IMR-90 (cell line): ENCODE results near the gene NPRL2. TPM values are rescaled to one million over a fixed set of nuclear protein-coding genes. Genes with fewer than 3 reads are reported as not detected.
A peak's percentile ranks its signal among the peaks of the same experiment; 100 is the strongest.

ENCODE experiments used
- ATAC-seq: fragments of 200-7000 bp; cut with Tn5 transposase; 2 replicates; pipeline ENCODE4 v1.9.1; 2020; ENCODE audit warnings: low read depth, mild to moderate bottlenecking, moderate library complexity
- BruUV-seq: library from RNA; stranded (reverse); fragments of 400-500 nt; replicated peaks from 2 replicates; lab custom pipeline; 2021; lab: Mats Ljungman, UMichigan
- CTCF ChIA-PET: fragments of 300-600 bp; formaldehyde crosslinking; extraction: SDS; loops from one replicate; lab custom pipeline; 2021; ENCODE audit warnings: antibody characterized with exemption; lab: Yijun Ruan, JAX
- POLR2A ChIA-PET: fragments of 300-600 bp; sonication (Branson Sonifier 250); formaldehyde crosslinking; loops from one replicate; lab custom pipeline; 2022; ENCODE audit warnings: antibody characterized with exemption; ENCODE audit not compliant: unreplicated experiment; lab: Charles Lee
- DNase-seq: peaks from one replicate; pipeline ENCODE4 v3.0.0; 2013
- H2AFZ ChIP-seq: replicated peaks from 2 replicates; pipeline ENCODE3; 2013; ENCODE audit warnings: low read length, mild to moderate bottlenecking; ENCODE audit not compliant: poor library complexity
- H2AK5ac ChIP-seq: 2 replicates; pipeline ENCODE4 v1.6.1; 2013; ENCODE audit warnings: low read depth, low read length, inconsistent platforms
- H2AK9ac ChIP-seq: replicated peaks from 2 replicates; pipeline ENCODE3; 2013; ENCODE audit warnings: mild to moderate bottlenecking, low read depth, low read length, moderate library complexity; ENCODE audit not compliant: poor library complexity
- H2BK120ac ChIP-seq: 2 replicates; pipeline ENCODE4 v1.6.1; 2013; ENCODE audit warnings: low read depth, low read length, inconsistent platforms
- H2BK15ac ChIP-seq: 3 replicates; pipeline ENCODE4 v1.6.1; 2013; ENCODE audit warnings: low read depth, low read length, inconsistent platforms
- H2BK20ac ChIP-seq: 2 replicates; pipeline ENCODE4 v1.6.1; 2013; ENCODE audit warnings: low read depth, mild to moderate bottlenecking, inconsistent platforms, low read length, moderate library complexity
- H2BK5ac ChIP-seq: 2 replicates; pipeline ENCODE4 v1.6.1; 2013; ENCODE audit warnings: mild to moderate bottlenecking, low read depth, low read length, inconsistent platforms; ENCODE audit not compliant: poor library complexity, severe bottlenecking
- H3K14ac ChIP-seq: replicated peaks from 2 replicates; pipeline ENCODE4 v1.6.1; 2013; ENCODE audit warnings: low read depth, low read length, inconsistent platforms
- H3K18ac ChIP-seq: 2 replicates; pipeline ENCODE4 v1.6.1; 2013; ENCODE audit warnings: low read depth, low read length, control low read depth
- H3K23ac ChIP-seq: 2 replicates; pipeline ENCODE4 v1.6.1; 2013; ENCODE audit warnings: low read depth, low read length, inconsistent platforms
- H3K27ac ChIP-seq: 2 replicates; pipeline ENCODE4 v1.5.1; 2013; ENCODE audit warnings: mild to moderate bottlenecking, control low read depth, low read length; ENCODE audit not compliant: insufficient read depth
- H3K27me3 ChIP-seq: 2 replicates; pipeline ENCODE4 v1.6.1; 2013; ENCODE audit warnings: low read length; ENCODE audit not compliant: control insufficient read depth, insufficient read depth
- H3K36me3 ChIP-seq: 2 replicates; pipeline ENCODE4 v1.6.1; 2013; ENCODE audit warnings: low read length, mixed read lengths; ENCODE audit not compliant: control insufficient read depth, insufficient read depth
- H3K4ac ChIP-seq: 2 replicates; pipeline ENCODE4 v1.6.1; 2013; ENCODE audit warnings: low read depth, low read length, inconsistent platforms
- H3K4me1 ChIP-seq: 2 replicates; pipeline ENCODE4 v1.6.1; 2013; ENCODE audit warnings: low read length, mixed read lengths; ENCODE audit not compliant: control insufficient read depth, insufficient read depth
- H3K4me2 ChIP-seq: 2 replicates; pipeline ENCODE4 v1.6.1; 2013; ENCODE audit warnings: low read depth, mild to moderate bottlenecking, control low read depth, low read length, moderate library complexity
- H3K4me3 ChIP-seq: 2 replicates; pipeline ENCODE4 v1.5.1; 2013; ENCODE audit warnings: low read depth, mild to moderate bottlenecking, control low read depth, low read length, moderate library complexity; ENCODE audit not compliant: insufficient read depth
- H3K56ac ChIP-seq: 2 replicates; pipeline ENCODE4 v1.6.1; 2013; ENCODE audit warnings: low read length, inconsistent platforms; ENCODE audit not compliant: insufficient read depth; ENCODE audit errors: extremely low read depth
- H3K79me1 ChIP-seq, 2 experiments: 2 replicates each; pipeline ENCODE4 v1.6.1; 2013; ENCODE audit warnings: low read length in 2 of 2, inconsistent platforms in 1 of 2, low read depth in 1 of 2
- H3K9ac ChIP-seq: 2 replicates; pipeline ENCODE4 v1.6.1; 2013; ENCODE audit warnings: low read depth, low read length, control low read depth
- H3K9me1 ChIP-seq: 2 replicates; pipeline ENCODE4 v1.6.1; 2013; ENCODE audit warnings: low read length, inconsistent platforms; ENCODE audit not compliant: insufficient read depth
- H3K9me3 ChIP-seq: 2 replicates; pipeline ENCODE4 v1.6.1; 2013; ENCODE audit warnings: low read length; ENCODE audit not compliant: control insufficient read depth, insufficient read depth
- H4K20me1 ChIP-seq: 2 replicates; pipeline ENCODE4 v1.6.1; 2013; ENCODE audit warnings: low read length, inconsistent platforms; ENCODE audit not compliant: insufficient read depth
- H4K5ac ChIP-seq: 2 replicates; pipeline ENCODE4 v1.6.1; 2013; ENCODE audit warnings: mild to moderate bottlenecking, low read depth, low read length, control low read depth
- H4K8ac ChIP-seq, 2 experiments: 2 replicates each; pipeline ENCODE4 v1.6.1; 2013; ENCODE audit warnings: low read depth in 2 of 2, low read length in 2 of 2, control low read depth in 1 of 2, inconsistent platforms in 1 of 2
- H4K91ac ChIP-seq: 2 replicates; pipeline ENCODE4 v1.6.1; 2013; ENCODE audit warnings: low read depth, low read length, inconsistent platforms; ENCODE audit not compliant: insufficient read depth
- RFX5 ChIP-seq: IDR thresholded peaks from 2 replicates; pipeline ENCODE4 v1.8.0; 2012; ENCODE audit warnings: low read depth, mild to moderate bottlenecking, low read length, moderate library complexity
- WGBS, 2 experiments: methylation state at CpG; one replicate each; pipeline versions ENCODE4 v1.1.5 to v1.1.7; 2013; ENCODE audit warnings: missing lambda C conversion rate in 2 of 2; ENCODE audit not compliant: insufficient read length in 1 of 2; ENCODE audit errors: extremely low coverage in 2 of 2; 5-methylcytosine and 5-hydroxymethylcytosine counted together
- dilution Hi-C: fragments of 300-500 bp; cut with HindIII; formaldehyde crosslinking; loops from one replicate; pipeline ENCODE4 v1.14.3; 2018; ENCODE audit warnings: low sequenced_read_pairs; ENCODE audit not compliant: unreplicated experiment
- in situ Hi-C: fragments of 300-500 bp; cut with MboI; formaldehyde crosslinking; loops from 3 replicates; pipeline ENCODE4 v1.14.3; 2019; ENCODE audit warnings: low sequenced_read_pairs, inconsistent platforms, mixed read lengths
- intact Hi-C: fragments of 100-400 bp; cut with micrococcal nuclease; formaldehyde crosslinking; loops from 2 replicates; pipeline ENCODE4 v1.10.0; 2022
- polyA plus RNA-seq, 3 experiments: library from polyadenylated mRNA; depleted of rRNA; stranded (reverse); fragments of >200 nt; gene quantifications; 2 replicates each; pipeline ENCODE4 v1.2.3, GENCODE V29; 2012; ENCODE audit warnings: low replicate concordance in 1 of 3
- total RNA-seq: library from RNA; depleted of rRNA; stranded (reverse); fragments of >200 nt; gene quantifications from 2 replicates; pipeline ENCODE4 v1.2.3, GENCODE V29; 2012
- TF ChIP-seq, protein P1 (sequence below): conservative IDR thresholded peaks from 2 replicates; pipeline ENCODE4 v1.5.1; 2012; ENCODE audit warnings: mild to moderate bottlenecking, low read depth, low read length, improper control_type of control experiment

The NPRL2 gene
- total and polyA plus RNA-seq, 2 of the 4 experiments (the other 2 are of a cell fraction), result 38.3 to 38.7 TPM

DNA sequence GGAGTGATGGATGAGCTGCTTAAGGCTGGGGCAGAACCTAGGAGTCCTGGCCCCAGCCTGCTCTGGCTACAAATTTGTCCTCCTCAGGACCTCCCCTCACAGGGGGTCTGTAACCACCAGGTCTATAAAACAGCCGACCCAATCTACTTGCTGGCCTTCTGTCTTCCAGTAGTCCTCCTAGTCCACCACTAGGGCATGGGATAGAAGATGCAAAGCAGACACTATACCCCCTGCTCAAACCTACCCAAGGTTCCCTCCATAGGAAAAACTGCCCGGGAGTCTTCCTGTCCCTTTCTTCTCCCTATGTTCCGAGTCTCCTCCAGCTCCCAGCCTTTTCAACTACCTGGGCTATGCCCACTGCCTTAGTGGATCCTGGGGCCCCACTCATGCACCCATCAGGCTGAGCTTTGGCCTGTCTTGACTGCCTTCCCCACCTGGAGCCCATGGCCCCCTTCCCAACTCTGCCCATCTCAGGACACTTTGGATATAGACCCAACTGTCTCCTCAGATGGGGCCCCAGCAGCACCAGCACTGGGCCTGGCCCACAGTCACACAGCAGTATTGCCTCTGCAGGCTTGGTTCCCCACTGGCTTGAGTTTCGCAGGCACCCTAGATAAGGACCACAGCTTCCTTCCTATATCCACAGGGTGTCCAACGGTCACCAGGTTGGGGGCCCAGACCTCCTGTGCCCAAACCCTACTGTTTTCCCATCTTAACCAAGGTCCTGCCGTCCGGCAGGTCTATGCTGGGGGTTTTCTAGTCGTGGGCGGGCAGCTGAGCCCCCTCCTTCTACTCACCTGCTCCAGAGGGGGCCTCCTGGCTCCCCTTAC lies 52.5 kb downstream of the NPRL2 start:
- peak overlapping the region; percentile 93 for H2AFZ ChIP-seq
- POLR2A ChIA-PET, result no interaction called here
- CTCF ChIA-PET, result interaction anchor here (1.9 kb wide), 1 partner anchor 26 kb away, joined by 4 read pairs; no protein-coding TSS in a partner anchor
- peak overlapping the region; percentile 29 for H4K91ac ChIP-seq
- H3K79me1 ChIP-seq, result peaks cover 13 to 28% of the 10 kb centered on the region in 2 experiments; a peak in 3 of 4 replicates
- no peak overlapping the region for H3K18ac ChIP-seq
- H3K4me2 ChIP-seq, result peak overlapping the region; percentile 88
- H2BK15ac ChIP-seq, result no peak overlapping the region
- H4K20me1 ChIP-seq, result no peaks in the 10 kb centered on the region
- peak overlapping the region; percentile 85 for H3K4me3 ChIP-seq
- peak overlapping the region; percentile 56 for H3K14ac ChIP-seq
- TF ChIP-seq, protein P1, sequence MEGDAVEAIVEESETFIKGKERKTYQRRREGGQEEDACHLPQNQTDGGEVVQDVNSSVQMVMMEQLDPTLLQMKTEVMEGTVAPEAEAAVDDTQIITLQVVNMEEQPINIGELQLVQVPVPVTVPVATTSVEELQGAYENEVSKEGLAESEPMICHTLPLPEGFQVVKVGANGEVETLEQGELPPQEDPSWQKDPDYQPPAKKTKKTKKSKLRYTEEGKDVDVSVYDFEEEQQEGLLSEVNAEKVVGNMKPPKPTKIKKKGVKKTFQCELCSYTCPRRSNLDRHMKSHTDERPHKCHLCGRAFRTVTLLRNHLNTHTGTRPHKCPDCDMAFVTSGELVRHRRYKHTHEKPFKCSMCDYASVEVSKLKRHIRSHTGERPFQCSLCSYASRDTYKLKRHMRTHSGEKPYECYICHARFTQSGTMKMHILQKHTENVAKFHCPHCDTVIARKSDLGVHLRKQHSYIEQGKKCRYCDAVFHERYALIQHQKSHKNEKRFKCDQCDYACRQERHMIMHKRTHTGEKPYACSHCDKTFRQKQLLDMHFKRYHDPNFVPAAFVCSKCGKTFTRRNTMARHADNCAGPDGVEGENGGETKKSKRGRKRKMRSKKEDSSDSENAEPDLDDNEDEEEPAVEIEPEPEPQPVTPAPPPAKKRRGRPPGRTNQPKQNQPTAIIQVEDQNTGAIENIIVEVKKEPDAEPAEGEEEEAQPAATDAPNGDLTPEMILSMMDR, result peak; percentile 18; the same call in 1 of the 2 replicates
- TF ChIP-seq RFX5, result no peak
- no peak overlapping the region for H3K56ac ChIP-seq
- BruUV-seq, result no TSS peak
- peak overlapping the region; percentile 4; the same call in 1 of the 2 replicates for H4K5ac ChIP-seq
- no peak overlapping the region for H2BK120ac ChIP-seq
- peak overlapping the region; percentile 15 for H2AK9ac ChIP-seq
- WGBS, 2 experiments, result 60% methylated on average over 6 of the region's 9 CpGs; no CpG with 5 or more reads in 1 of the 2 experiments
- H3K9me1 ChIP-seq, result peaks cover 17% of the 10 kb centered on the region
- H2BK5ac ChIP-seq, result no peak overlapping the region
- H3K9ac ChIP-seq, result peak overlapping the region; percentile 83
- H3K4ac ChIP-seq, result peak overlapping the region; percentile 71
- peak overlapping the region; percentile 76 for H2AK5ac ChIP-seq
- no peak overlapping the region for H2BK20ac ChIP-seq
- peak overlapping the region; percentile 76 to 88; a peak in 2 of 4 replicates for H4K8ac ChIP-seq
- H3K9me3 ChIP-seq, result no peaks in the 10 kb centered on the region
- dilution Hi-C loops (no loop called here), in situ Hi-C loops (no loop called here), intact Hi-C loops (no loop called here)
- DNase-seq (no peak), ATAC-seq (no peak)
- peak overlapping the region; percentile 16; the same call in 1 of the 2 replicates for H3K27ac ChIP-seq
- no peak overlapping the region for H3K23ac ChIP-seq
- H3K36me3 ChIP-seq, result no peaks in the 10 kb centered on the region
- H3K27me3 ChIP-seq, result no peaks in the 10 kb centered on the region
- H3K4me1 ChIP-seq, result peaks cover 13% of the 10 kb centered on the region
